DMS 273 (cell line): ENCODE data around the gene POLK.
"Not testable (repeated sequence)": the region's sequence is repeated elsewhere in the genome, so short reads cannot be mapped to it uniquely, and the experiment has no call there.

Experiments
- DNase-seq: peaks from one replicate; lab custom pipeline; 2025; ENCODE audit not compliant: unreplicated experiment; lab: John Stamatoyannopoulos, UW

The POLK gene

GRCh38 chr5:75510417-75510835, 1.3 kb upstream of the POLK start:
- DNase-seq = no peak

GRCh38 chr5:75510836-75511434, 756 bp upstream of the POLK start:
- peak; percentile 75 for DNase-seq

- DNase-seq = peak; percentile 46
These were observed 838 bp downstream of the POLK start for GRCh38 chr5:75512383-75513074.

- no peak for DNase-seq
These were observed 2.1 kb downstream of the POLK start for GRCh38 chr5:75513841-75514240.

- DNase-seq = no peak
These were observed 2.6 kb downstream of the POLK start for GRCh38 chr5:75514323-75514722.

- no peak for DNase-seq
These were observed 8.1 kb downstream of the POLK start for GRCh38 chr5:75519761-75520160.

- DNase-seq = no peak
These were observed 9.5 kb downstream of the POLK start for GRCh38 chr5:75521195-75521594.

- no peak for DNase-seq
These were observed 10.3 kb downstream of the POLK start for GRCh38 chr5:75522025-75522424.

- DNase-seq = no peak
These were observed 10.9 kb downstream of the POLK start for GRCh38 chr5:75522542-75522941.

GRCh38 chr5:75523275-75523674, 11.6 kb downstream of the POLK start:
- DNase-seq = no peak

- DNase-seq = no peak
These were observed 12.4 kb downstream of the POLK start for GRCh38 chr5:75524071-75524470.

- DNase-seq = peak; percentile 23
These were observed 12.9 kb downstream of the POLK start for GRCh38 chr5:75524591-75524990.

GRCh38 chr5:75525344-75525743, 13.7 kb downstream of the POLK start:
- DNase-seq = no peak

- DNase-seq = no peak
These were observed 14.4 kb downstream of the POLK start for GRCh38 chr5:75526070-75526469.

- DNase-seq = no peak
These were observed 17.5 kb downstream of the POLK start for GRCh38 chr5:75529185-75529584.

GRCh38 chr5:75532190-75532589, 20.5 kb downstream of the POLK start:
- DNase-seq = no peak

GRCh38 chr5:75533716-75534115, 22.0 kb downstream of the POLK start:
- DNase-seq = not testable (repeated sequence)

- no peak for DNase-seq
These were observed 23.0 kb downstream of the POLK start for GRCh38 chr5:75534734-75535133.

- peak; percentile 25 for DNase-seq
These were observed 24.5 kb downstream of the POLK start for GRCh38 chr5:75536147-75536546.

- DNase-seq = peak; percentile 13
These were observed 25.1 kb downstream of the POLK start for GRCh38 chr5:75536694-75537360.

GRCh38 chr5:75538211-75538610, 26.5 kb downstream of the POLK start:
- DNase-seq = no peak

GRCh38 chr5:75545131-75545530, 33.4 kb downstream of the POLK start:
- DNase-seq = no peak
